SK-N-SH treated with all-trans-retinoic acid at 6 μM for 48 hours (cell line): ENCODE measurements around the gene AKT1S1.

Experiments used
- ARNTL ChIP-seq: fragments of 450-650 bp; formaldehyde crosslinking; IDR thresholded peaks from 2 replicates; pipeline ENCODE4 v1.5.0; 2020; ENCODE audit warnings: low read depth, mild to moderate bottlenecking, moderate library complexity, borderline replicate concordance
- ISL1 ChIP-seq: fragments of 250-450 bp; sonication (Bioruptor Pico); IDR thresholded peaks from 2 replicates; pipeline ENCODE4 v2.1.2; 2022; ENCODE audit warnings: mild to moderate bottlenecking, moderate library complexity
- OSR1 ChIP-seq: fragments of 250-450 bp; sonication (Bioruptor Pico); IDR thresholded peaks from 2 replicates; pipeline ENCODE4 v1.8.0; 2022; ENCODE audit warnings: moderate library complexity, mild to moderate bottlenecking, inconsistent platforms
- TOX ChIP-seq: fragments of 250-450 bp; sonication (Bioruptor Pico); IDR thresholded peaks from 2 replicates; pipeline ENCODE4 v1.8.0; 2021; ENCODE audit warnings: mild to moderate bottlenecking, moderate library complexity, borderline replicate concordance
- ZFP3 ChIP-seq: fragments of 250-450 bp; sonication (Bioruptor Pico); IDR thresholded peaks from 2 replicates; pipeline ENCODE4 v1.5.0; 2020; ENCODE audit warnings: mild to moderate bottlenecking, moderate library complexity
- ZFP30 ChIP-seq: fragments of 450-650 bp; formaldehyde crosslinking; IDR thresholded peaks from 2 replicates; pipeline ENCODE4 v1.5.0; 2022; ENCODE audit warnings: mild to moderate bottlenecking, moderate library complexity
- TF ChIP-seq, protein P1 (sequence below): fragments of 250-450 bp; sonication (Bioruptor Pico); IDR thresholded peaks from 2 replicates; pipeline ENCODE4 v1.8.0; 2020; ENCODE audit warnings: mild to moderate bottlenecking, moderate library complexity, borderline replicate concordance
- TF ChIP-seq, protein P2 (sequence below): fragments of 250-450 bp; sonication (Bioruptor Pico); IDR thresholded peaks from 2 replicates; pipeline ENCODE4 v1.5.0; 2020; ENCODE audit warnings: mild to moderate bottlenecking, moderate library complexity

DNA sequence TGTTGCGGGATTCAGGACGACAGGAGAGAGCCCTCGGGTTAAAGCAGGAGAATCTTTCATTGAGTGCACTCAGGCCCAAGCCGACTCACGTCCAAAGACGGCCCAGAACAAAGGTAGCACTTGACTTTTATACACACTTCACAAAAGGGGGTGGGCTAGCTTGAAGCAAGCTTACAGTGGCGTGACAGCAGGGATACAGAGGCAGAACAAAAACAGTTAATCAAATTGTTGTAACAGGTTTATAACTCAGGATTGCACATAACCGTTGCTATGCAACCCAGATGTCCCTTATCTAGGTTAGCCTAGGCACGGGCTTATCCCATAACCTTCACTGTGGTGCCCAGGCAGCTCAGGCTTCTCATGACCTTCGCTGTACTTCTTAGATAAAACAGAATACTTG is 57.0 kb downstream of the AKT1S1 start:
- TF ChIP-seq, protein P1, sequence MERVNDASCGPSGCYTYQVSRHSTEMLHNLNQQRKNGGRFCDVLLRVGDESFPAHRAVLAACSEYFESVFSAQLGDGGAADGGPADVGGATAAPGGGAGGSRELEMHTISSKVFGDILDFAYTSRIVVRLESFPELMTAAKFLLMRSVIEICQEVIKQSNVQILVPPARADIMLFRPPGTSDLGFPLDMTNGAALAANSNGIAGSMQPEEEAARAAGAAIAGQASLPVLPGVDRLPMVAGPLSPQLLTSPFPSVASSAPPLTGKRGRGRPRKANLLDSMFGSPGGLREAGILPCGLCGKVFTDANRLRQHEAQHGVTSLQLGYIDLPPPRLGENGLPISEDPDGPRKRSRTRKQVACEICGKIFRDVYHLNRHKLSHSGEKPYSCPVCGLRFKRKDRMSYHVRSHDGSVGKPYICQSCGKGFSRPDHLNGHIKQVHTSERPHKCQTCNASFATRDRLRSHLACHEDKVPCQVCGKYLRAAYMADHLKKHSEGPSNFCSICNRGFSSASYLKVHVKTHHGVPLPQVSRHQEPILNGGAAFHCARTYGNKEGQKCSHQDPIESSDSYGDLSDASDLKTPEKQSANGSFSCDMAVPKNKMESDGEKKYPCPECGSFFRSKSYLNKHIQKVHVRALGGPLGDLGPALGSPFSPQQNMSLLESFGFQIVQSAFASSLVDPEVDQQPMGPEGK (CRISPR knock-in tag) = no peak
- TF ChIP-seq OSR1 (CRISPR knock-in tag) (no peak), ARNTL (CRISPR knock-in tag) (no peak), ISL1 (CRISPR knock-in tag) (no peak), ZFP3 (CRISPR knock-in tag) (no peak), ZFP30 (CRISPR knock-in tag) (no peak), TOX (CRISPR knock-in tag) (no peak)
- TF ChIP-seq, protein P2, sequence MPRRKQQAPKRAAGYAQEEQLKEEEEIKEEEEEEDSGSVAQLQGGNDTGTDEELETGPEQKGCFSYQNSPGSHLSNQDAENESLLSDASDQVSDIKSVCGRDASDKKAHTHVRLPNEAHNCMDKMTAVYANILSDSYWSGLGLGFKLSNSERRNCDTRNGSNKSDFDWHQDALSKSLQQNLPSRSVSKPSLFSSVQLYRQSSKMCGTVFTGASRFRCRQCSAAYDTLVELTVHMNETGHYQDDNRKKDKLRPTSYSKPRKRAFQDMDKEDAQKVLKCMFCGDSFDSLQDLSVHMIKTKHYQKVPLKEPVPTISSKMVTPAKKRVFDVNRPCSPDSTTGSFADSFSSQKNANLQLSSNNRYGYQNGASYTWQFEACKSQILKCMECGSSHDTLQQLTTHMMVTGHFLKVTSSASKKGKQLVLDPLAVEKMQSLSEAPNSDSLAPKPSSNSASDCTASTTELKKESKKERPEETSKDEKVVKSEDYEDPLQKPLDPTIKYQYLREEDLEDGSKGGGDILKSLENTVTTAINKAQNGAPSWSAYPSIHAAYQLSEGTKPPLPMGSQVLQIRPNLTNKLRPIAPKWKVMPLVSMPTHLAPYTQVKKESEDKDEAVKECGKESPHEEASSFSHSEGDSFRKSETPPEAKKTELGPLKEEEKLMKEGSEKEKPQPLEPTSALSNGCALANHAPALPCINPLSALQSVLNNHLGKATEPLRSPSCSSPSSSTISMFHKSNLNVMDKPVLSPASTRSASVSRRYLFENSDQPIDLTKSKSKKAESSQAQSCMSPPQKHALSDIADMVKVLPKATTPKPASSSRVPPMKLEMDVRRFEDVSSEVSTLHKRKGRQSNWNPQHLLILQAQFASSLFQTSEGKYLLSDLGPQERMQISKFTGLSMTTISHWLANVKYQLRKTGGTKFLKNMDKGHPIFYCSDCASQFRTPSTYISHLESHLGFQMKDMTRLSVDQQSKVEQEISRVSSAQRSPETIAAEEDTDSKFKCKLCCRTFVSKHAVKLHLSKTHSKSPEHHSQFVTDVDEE (CRISPR knock-in tag) = no peak
